GM19025 (cell line): ENCODE results near the gene EXOC3L2.
"Not testable (repeated sequence)": the region's sequence is repeated elsewhere in the genome, so short reads cannot be mapped to it uniquely, and the experiment has no call there.

Experiments
- ATAC-seq: cut with Tn5 transposase; IDR thresholded peaks from one replicate; pipeline ENCODE4 v1.9.1; 2021; ENCODE audit warnings: mild to moderate bottlenecking, low read depth, moderate library complexity; ENCODE audit not compliant: unreplicated experiment

EXOC3L2 gene

DNA sequence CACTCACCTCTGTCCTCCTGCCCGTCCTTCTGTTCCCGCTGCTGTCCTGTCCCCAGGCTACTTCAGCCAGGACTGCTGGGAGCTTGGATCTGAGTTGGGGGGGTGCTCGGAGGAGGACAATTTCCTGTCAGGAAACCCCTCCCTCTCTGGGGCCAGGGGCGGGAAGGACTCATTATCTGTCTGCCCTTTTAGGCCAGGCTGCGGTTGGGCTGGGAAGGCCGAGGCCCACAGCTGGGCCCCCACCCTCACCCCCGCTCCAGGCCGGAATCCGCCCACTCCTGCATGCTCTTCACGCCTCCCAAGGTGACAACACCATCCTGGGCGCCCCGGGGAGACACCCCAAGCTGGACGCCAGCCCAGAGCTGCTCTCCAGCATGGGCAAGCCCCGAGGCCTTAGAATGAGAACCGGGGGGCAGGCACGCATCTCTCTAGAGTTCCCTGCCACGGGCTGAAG is at the start of gene EXOC3L2:
EXOC3L2 (minus strand) TSS at position 74 of the 454 bp plus-strand sequence. CDS start 6,362 bp downstream, outside the sequence.
- no peak for ATAC-seq

DNA sequence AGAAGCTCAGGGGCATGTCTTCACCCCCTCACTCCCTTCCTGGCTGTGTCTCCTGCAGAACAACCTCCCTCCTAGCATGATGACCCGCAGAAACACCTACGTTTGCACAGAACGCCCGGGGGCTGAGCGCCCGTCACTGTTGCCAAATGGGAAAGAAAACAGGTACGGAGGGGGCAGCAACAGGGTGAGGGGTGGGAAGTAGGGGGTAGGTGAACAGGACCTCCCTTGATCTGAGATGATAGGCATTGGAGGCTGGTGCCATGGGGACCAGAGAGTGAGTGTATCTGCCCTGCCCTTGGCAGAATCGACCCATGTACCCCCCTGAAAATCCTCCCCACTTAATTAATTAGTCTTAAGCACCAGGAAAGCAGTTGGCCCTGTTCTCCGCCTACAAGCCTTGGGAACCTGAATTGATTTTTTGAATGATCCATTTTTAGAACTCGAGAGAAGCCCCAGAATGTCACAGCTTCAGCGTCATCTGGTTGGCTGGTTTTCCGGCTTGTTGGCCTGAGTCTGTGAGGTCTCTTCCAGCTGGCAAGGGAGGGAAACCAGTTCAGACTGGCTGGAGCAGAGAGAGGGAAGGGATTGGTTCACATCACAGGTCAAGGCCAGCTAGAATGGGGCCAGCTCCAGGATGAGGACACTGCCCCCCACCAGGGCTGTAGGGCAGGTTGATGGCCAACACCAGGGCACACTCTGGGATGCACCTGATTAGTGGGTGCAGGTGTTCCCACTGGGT is 49.3 kb upstream of the EXOC3L2 start:
- ATAC-seq = no peak

GRCh38 chr19:45293682-45294081 is 48.5 kb upstream of the EXOC3L2 start:
- ATAC-seq = no peak

- no peak for ATAC-seq
Observed at GRCh38 chr19:45291834-45292233, 46.6 kb upstream of the EXOC3L2 start.

- no peak for ATAC-seq
Observed at GRCh38 chr19:45290381-45290931, 45.2 kb upstream of the EXOC3L2 start.

DNA sequence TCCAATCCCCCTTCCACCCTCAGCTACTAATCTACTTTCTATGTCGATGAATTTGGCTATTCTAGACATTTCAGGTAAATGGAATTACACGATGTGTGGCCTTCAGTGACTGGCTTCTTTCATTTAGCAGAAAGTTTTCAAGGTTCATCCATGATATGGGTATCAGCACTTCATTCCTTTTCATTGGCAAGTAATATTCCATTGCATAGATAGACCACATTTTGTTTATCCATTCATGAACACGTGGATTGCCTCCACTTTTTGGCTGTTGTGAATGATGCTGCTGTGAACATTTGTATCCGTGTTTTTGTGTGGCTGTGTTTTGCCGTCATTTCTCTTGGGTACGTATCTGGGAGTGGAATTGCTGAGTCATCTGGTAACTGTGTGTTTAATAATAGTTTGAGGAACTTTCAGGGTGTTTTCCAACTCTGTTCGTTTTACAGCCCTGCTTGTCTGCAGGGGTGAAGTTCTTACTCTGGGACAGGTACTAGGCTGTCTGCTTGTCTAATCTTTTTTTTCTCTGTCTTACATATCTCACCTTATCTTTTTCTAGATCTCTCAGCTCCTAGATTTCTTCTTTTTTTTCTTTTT is 38.3 kb upstream of the EXOC3L2 start:
- no peak for ATAC-seq

DNA sequence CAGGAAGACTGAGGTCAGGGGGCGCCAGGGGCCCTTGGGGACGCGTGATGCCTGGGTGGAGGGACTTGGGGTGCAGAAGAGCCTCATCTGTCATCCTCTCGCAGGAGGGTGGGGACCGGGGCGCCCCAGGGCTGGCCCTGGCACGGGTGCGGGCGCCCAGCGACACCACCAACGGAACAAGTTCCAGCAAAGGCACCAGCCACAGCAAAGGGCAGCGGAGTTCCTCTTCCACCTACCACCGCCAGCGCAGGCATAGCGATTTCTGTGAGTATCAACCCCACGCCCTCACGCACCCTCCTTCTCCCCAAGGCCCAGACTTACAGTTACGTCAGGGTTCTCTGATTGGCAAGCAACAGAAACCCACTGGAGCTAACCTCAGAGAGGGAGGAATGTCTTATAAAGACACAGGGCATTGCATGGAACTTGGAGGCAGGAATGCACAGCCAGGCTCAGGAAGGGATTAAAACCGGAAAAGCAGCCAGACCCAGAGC is 35.3 kb upstream of the EXOC3L2 start:
- no peak for ATAC-seq

GRCh38 chr19:45279587-45280192 is 34.5 kb upstream of the EXOC3L2 start:
- ATAC-seq = no peak

- ATAC-seq = no peak
Observed at GRCh38 chr19:45278087-45278486, 32.9 kb upstream of the EXOC3L2 start.

DNA sequence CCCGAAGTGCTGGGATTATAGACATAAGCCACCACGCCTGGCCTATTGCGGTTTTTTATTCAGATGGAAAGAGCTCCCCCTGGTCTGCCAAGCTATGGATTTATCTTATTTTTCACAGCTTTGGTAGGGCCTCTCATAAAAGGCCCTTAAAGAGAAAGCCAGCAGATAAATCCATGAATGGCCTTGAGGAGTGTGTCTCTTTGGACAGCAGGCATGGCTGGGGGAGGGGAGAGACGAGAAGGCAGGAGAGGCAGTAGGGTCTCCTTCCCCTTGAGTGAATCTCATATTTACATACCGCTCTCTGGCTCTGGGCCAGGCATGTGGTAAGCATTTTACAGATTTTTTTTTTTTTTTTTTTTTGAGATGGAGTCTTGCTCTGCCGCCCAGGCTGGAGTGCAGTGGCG is 31.1 kb upstream of the EXOC3L2 start:
- no peak for ATAC-seq

- ATAC-seq = no peak
Observed at GRCh38 chr19:45275370-45275971, 30.3 kb upstream of the EXOC3L2 start.

GRCh38 chr19:45273521-45273855 is 28.3 kb upstream of the EXOC3L2 start:
- no peak for ATAC-seq

DNA sequence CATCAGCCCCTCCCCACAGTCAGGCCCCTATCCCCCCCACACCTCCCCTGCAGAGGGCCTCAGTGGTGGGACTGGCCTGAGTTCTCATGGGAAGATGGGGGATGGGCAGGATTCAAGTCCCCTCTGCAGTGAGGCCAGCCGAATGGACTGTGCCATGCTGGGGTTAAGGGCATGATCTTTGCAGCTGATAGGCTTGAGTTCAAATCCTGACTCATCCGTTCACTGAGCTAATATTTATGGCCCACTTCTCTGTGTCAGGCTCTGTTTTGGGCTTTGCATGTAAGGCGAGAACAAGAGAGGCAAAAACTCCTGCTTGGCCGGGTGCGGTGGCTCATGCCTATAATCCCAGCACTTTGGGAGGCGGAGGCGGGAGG is 26.5 kb upstream of the EXOC3L2 start:
- ATAC-seq = no peak

- ATAC-seq = no peak
Observed at GRCh38 chr19:45271098-45271734, 26.0 kb upstream of the EXOC3L2 start.

DNA sequence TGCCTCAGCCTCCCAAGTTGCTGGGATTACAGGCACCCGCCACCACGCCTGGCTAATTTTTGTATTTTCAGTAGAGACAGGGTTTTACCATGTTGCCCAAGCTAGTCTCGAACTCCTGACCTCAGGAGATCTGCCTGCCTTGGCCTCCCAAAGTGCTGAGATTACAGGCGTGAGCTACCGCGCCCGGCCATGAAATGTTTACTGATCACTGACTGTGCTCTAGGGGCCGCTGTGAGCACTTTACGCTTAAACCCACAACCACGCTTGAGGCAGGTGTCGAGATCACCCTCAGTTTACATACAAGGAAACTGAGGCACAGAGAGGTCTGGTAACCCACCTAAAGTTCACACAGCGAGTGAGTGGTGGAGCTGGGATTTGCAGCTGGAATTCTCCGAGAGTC is 24.7 kb upstream of the EXOC3L2 start:
- ATAC-seq = not testable (repeated sequence)

GRCh38 chr19:45267296-45267695 is 22.1 kb upstream of the EXOC3L2 start:
- ATAC-seq = no peak

GRCh38 chr19:45265375-45265774 is 20.2 kb upstream of the EXOC3L2 start:
- no peak for ATAC-seq

GRCh38 chr19:45264781-45265317 is 19.6 kb upstream of the EXOC3L2 start:
- no peak for ATAC-seq

DNA sequence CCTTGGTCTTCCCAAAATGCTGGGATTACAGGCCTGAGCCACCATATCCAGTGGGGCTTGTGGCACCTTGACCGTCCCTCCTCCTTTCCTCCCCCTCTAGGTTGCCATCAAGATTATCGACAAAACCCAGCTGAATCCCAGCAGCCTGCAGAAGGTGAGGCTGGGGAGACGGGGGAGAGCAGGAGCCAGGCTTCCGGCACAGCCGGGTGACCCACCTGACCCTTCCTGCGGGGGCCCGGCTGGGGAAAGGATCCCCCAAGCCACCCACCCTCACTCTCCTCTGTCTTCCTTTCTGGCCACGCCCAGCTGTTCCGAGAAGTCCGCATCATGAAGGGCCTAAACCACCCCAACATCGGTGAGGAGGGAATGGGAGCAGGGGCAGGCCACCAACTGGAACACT is 17.8 kb upstream of the EXOC3L2 start:
- ATAC-seq = no peak

- ATAC-seq = no peak
Observed at GRCh38 chr19:45262570-45262969, 17.4 kb upstream of the EXOC3L2 start.
